GM19238 (cell line): Measurements from ENCODE around the gene RPL34.

ENCODE experiments used
- DNase-seq: peaks from one replicate; pipeline ENCODE4 v3.0.0; 2011; ENCODE audit warnings: low spot score; ENCODE audit not compliant: insufficient read length

The RPL34 gene

DNA sequence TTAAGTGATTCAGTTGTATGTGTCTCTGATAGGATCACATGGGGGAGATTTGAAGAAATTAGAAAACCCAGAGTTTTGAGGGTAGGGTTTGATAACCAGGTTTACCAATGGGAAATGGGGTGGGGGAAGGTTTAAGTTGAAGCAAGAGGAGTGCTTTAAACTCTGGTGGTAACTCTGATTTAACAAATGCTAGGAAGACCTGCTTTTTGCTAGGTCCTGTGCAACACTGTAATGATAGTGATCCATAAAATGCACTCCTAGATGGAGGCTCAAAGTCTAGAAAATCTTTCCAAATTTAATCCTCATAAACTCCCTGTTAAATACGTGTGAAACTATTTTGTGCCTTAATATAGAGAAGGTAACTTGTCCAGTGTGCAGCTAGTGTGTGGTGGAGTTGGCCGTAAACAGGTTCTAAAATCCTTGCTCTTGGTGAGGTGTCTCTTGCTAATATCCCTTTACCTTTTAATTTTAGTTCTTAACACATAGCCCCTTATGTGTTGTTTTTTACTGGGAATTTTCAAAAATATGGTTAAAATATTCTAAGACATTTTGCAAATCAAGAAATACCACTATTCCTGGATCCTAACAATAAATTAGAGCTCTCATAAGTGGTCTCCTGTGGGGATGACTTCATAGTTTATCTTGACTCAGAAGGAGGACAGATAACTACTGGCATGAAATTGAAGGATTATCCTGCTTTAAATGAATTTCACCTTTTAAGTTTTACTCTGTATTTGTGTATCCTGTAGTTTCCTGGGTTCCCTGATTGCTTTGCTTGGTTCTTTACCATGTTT lies 4.1 kb downstream of the RPL34 start:
- DNase-seq, result no peak

DNA sequence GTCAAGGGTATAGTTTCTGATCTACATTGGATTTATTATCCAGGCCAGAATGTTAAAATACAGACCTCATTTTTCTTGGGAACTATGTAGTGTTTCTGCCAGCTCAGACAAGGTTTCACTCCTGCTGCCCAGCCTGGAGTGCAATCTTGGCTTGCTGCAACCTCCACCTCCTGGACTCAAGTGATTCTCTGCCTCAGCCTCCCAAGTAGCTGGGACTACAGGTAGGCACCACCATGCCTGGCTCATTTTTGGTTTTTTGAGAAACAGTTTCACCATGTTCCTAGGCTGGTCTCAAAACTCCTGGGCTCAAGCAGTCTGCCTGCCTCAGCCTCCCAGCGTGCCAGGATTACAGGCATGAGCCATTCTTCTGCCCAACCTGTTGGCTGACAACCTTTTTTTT lies 5.7 kb downstream of the RPL34 start:
- no peak for DNase-seq

DNA sequence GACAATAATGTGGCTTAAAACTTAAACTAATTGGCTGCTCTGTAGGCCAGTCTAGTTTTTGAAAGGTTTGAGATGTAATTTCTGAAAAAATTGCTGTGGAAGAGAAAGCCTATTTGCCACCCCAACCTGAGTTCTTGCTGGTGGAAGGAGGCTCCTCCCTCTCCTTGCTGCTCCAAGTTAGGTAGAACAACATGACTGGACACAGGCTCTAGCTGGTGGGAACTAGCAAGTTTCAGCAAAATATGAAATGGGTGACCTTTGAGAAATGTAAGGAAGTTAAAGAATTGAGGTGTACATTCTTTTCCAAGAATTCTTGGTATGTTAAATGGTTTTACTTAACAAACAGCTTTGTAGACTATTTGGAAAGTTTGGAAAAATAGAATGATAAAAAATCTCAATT lies 8.0 kb downstream of the RPL34 start:
- DNase-seq, result no peak

DNA sequence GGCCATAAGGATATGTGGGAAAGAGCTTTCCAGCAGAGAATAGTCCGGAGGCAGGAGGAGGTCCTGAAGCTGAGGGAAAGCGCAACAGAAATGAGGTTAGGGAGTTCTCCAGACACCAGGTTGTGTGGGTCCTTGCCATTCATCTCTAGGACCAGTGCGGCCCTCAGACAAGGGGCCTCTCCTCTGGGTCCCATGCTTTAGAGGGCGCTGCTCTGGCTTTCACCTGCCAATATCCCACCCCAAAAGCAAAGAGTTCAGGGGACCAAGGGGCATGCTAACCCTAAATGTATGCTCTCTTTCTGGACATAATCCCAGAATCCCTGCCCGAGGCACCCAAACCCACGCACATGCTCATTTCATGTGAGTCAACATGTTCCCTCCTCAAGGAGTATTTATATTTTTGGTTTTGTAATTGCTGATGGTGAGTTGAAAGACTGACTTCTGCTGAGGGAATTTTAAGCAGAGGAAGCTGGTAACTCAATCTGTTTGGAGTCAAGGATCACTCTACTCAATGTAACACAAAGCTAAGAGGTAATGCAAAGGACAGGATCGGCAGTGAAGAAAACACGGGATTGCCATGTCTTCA lies 14.8 kb downstream of the RPL34 start:
- no peak for DNase-seq

DNA sequence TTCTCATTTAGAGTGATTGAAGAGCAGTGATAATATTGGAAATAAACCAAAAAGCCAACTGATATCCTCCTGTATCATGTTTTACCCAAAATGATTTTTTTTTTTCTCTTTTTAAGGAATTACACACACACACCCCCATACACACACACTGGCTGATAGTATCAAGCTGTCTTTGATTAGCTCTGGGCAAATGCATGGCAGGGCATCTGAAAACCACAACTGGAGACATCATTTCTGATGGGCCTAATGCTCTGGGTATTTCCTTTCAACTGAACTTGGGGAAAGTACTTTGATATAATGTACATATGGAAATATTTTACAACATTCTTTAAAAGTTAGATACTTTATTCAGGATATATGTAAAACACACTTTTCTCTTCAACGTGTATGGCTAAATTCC lies 15.9 kb downstream of the RPL34 start:
- DNase-seq, result no peak

DNA sequence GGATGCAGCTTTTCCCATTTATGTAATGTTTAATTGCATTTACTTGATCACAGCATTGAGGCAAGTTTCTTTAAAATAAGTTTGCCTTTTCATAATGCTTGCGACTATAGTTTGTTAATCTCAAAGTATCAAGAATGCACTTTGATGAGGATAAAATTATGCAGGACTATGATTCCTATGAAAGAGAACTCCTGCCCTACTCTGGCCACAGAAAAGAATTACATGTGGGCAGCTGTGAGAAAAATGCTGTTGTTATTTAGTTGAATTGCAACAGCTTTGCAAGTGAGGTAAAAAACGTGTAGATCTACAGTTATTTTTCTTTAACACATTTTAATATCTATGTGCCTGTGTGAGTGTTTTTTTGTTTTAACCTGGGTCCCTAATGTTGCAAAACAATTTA lies 17.5 kb downstream of the RPL34 start:
- no peak for DNase-seq

DNA sequence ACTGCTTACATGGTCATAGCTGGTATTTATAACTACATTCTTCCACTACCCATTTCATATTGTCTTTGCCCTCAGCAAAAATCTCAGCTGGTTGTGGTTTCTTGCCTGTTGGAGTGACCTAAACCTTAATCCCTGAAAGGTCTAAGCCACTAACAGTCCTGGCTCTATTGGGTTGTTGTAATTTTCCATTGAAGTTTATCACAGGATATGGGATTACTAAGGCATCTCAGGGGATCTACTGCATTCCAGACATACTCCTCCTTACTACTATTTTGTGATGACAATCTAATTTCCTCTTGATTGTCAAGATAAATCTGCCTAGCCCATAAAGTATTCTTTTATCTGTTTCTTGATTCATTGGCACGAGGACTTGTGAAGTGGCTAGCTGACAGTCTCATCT lies 23.9 kb downstream of the RPL34 start:
- no peak for DNase-seq

DNA sequence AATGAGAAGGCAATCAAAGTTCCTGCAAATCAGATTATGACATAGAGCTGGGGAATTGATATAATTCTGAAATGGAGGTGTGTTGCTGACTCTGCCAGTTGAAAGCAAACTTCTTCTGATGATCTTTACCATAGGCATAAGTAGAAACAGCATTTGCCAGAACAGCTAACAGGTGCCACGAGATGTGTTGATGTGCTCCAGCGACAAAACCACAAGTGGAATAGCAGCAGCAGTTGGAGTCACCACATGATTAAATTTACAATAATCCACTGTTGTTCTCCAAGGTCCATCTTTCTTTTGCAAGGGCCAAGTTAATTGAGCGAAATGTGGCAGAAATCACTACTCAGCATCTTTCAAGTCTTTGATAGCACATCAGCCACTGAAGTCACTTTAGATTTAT lies 26.3 kb downstream of the RPL34 start:
- no peak for DNase-seq

DNA sequence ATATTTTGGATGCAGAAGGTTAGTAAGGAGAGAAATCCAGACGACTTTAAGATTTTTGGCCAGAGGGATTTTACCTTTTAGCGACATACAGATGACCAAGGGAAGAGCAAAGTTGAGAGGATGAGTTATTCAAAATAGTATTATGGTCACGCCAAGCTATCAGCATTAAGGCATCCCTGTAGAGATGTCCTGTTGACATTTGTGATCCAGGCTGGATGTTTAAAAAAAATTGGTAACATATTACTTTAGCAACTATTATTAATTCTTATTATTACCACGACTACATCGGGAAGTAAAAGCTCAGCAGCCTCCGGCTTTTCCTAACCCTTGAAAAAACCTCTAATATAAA lies 29.5 kb downstream of the RPL34 start:
- no peak for DNase-seq

DNA sequence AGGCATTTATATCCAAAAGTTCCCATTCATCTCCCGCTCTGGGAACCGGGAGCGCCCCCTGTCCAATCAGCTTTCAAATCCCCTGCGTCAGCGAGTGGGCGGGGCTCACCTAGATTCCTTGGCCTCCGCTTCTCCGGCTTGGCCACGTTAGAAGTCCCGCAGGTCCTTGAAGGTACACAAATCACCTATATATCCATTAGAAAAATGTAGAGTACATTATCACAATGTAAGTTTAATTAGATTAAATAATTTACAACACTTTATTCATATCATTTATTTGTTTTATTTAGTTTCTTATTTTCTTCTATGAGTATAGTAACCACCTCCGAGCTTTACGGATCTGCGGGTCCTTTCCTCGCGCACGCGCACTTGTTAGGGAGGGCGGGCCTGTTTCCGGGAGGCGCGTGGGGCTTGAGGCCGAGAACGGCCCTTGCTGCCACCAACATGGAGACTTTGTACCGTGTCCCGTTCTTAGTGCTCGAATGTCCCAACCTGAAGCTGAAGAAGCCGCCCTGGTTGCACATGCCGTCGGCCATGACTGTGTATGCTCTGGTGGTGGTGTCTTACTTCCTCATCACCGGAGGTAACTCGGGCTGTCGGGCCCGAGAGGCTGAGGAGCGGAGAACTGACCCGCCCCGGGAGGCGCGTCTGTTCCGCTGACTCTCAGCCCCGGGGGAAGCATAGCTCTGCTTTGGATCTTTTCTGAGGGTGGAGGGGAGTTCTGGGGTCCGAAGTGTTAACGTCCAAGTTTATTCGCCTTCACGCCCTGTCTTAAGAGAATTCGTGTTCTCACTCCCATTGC lies 30.0 kb downstream of the RPL34 start, which contains the start of gene OSTC:
Gene OSTC (plus strand): TSS at position 388 of the 802 bp plus-strand sequence. CDS start 57 bp downstream, at position 445.
- DNase-seq, result peak; percentile 76

DNA sequence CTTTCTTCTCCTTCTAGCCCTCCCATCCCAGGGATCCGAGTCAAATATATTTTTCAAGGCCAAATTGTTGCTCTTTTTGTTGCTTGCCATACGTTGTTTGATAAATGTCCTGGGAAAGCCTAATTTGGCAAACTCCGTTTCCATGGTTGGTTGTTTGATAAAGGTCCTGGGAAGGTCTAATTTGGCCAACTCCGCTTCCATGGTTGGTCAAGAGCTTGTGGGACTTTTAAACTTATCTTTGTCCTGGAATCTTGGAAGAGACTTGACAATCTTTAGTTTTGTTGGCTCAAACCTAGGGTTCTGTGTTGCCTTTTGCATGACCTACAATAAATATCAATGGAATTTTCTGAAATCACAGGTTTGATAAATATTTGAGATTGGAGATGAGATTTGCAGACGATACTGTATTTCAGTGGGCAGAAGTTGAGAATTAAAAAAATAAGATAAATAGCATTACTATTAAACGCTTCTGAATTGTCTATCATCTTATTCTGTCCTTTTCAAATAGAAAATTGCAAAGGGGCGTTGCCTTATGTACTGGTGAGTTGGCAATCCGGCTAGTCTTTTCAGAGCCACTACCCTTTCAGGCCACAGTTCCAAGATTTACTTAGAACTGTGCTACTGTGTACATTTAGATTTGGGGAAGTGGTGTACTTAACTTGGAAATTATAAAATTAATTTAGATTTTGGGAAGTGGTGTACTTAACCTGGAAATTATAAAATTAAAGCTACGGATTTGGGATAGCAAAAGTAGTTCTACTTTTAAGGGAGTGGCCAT lies 30.8 kb downstream of the RPL34 start:
- DNase-seq, result no peak

DNA sequence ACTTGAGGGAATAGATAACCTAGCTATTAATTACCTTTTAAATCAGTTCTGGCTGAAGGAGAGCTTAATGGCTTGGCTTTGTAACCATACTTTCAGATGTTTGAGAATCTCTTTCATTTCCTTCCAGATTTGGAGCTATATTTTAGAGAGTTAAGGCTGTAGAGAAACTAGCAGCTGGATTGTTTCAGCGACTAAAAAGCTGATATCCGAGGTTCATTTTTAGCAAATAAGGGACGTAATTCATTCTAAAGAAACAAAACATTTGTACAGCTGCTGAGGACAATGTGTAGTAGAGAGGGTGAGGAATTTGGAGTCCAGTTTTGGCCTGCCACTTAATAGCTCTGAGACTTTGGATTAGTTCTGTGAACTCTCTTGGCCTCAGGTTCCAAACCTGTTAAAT lies 42.3 kb downstream of the RPL34 start:
- no peak for DNase-seq

DNA sequence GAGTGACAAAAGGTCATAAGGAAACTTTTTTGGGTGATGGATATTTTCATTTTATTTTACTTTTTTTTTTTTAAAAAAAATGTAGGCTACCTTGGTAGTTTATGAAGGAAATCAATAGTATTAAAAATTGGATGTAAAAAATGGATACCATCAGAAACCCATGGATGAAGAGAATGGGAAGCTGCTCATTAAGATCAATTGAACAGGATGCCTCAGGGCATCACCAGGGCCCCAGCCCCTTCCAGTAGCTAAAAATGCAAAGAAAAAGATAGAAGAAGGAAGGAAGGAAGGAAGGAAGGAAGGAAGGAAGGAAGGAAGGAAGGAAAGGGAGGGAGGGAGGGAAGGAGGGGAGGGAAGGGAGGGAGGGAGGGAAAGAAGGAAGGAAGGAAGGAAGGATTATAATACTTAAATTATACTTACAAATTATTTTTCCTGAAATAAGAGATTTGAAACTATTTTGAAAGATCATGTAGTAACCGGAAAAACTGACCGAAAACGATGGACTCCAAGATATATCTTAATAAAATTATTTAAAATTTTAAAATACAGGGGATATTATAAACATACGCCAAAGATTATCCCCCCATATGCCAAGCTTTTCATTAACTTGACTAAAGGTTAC lies 54.1 kb downstream of the RPL34 start:
- no peak for DNase-seq
